NCI-H510A (cell line): ENCODE measurements around the gene PCNP.
"Not testable (repeated sequence)": the region's sequence is repeated elsewhere in the genome, so short reads cannot be mapped to it uniquely, and the experiment has no call there.

Experiments used
- DNase-seq: peaks from one replicate; lab custom pipeline; 2025; lab: John Stamatoyannopoulos, UW

PCNP gene

GRCh38 chr3:101633186-101633585, 59.2 kb downstream of the PCNP start:
- no peak for DNase-seq

- no peak for DNase-seq
Observed at GRCh38 chr3:101634591-101635196, 60.7 kb downstream of the PCNP start.

GRCh38 chr3:101635345-101635744, 61.4 kb downstream of the PCNP start:
- DNase-seq = no peak

GRCh38 chr3:101635954-101636798, 62.2 kb downstream of the PCNP start:
- peak; percentile 4 for DNase-seq

- DNase-seq = no peak
Observed at GRCh38 chr3:101637451-101637850, 63.5 kb downstream of the PCNP start.

- no peak for DNase-seq
Observed at GRCh38 chr3:101638261-101638745, 64.3 kb downstream of the PCNP start.

GRCh38 chr3:101639280-101639963, 65.4 kb downstream of the PCNP start:
- DNase-seq = no peak

GRCh38 chr3:101640256-101640655, 66.3 kb downstream of the PCNP start:
- no peak for DNase-seq

- DNase-seq = not testable (repeated sequence)
Observed at GRCh38 chr3:101641397-101642115, 67.6 kb downstream of the PCNP start.

- no peak for DNase-seq
Observed at GRCh38 chr3:101642441-101642840, 68.5 kb downstream of the PCNP start.

- no peak for DNase-seq
Observed at GRCh38 chr3:101643009-101643844, 69.2 kb downstream of the PCNP start.
